Measurements from ENCODE around the gene ATP11B.

DNA sequence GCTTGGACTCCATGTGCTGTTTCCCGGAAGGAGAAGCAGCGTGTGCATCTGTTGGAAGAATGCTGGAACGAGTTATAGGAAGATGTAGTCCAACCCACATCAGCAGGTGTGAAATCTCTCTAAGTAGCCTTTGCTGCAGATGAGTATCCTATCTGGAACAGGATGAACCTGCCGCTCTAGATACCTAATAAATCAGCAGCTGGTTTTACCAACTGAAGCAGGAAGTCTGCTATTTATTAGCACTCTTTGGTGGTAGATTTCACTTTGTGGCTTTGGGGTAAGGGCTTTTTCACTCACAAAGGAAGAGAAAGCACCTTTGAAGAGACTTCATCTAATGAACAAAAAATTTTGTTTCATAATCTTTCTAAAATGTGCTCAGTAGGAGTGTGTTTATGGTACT is 120.6 kb downstream of the ATP11B start:
- TF ChIP-seq, protein P1, sequence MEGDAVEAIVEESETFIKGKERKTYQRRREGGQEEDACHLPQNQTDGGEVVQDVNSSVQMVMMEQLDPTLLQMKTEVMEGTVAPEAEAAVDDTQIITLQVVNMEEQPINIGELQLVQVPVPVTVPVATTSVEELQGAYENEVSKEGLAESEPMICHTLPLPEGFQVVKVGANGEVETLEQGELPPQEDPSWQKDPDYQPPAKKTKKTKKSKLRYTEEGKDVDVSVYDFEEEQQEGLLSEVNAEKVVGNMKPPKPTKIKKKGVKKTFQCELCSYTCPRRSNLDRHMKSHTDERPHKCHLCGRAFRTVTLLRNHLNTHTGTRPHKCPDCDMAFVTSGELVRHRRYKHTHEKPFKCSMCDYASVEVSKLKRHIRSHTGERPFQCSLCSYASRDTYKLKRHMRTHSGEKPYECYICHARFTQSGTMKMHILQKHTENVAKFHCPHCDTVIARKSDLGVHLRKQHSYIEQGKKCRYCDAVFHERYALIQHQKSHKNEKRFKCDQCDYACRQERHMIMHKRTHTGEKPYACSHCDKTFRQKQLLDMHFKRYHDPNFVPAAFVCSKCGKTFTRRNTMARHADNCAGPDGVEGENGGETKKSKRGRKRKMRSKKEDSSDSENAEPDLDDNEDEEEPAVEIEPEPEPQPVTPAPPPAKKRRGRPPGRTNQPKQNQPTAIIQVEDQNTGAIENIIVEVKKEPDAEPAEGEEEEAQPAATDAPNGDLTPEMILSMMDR (IDR thresholded peaks at IDR 0.05), result no peak
- TF ChIP-seq EP300 (IDR thresholded peaks at IDR 0.05) (no peak), POLR2A (IDR thresholded peaks at IDR 0.05) (no peak)
